NCI-H2029 (cell line): Measurements from ENCODE around the gene TP53BP2.
"Not testable (repeated sequence)": the region's sequence is repeated elsewhere in the genome, so short reads cannot be mapped to it uniquely, and the experiment has no call there.

ENCODE experiments used
- DNase-seq: peaks from one replicate; lab custom pipeline; 2025; lab: John Stamatoyannopoulos, UW

Gene TP53BP2

GRCh38 chr1:223852337-223852736 is 6.6 kb upstream of the TP53BP2 start:
- no peak for DNase-seq

DNA sequence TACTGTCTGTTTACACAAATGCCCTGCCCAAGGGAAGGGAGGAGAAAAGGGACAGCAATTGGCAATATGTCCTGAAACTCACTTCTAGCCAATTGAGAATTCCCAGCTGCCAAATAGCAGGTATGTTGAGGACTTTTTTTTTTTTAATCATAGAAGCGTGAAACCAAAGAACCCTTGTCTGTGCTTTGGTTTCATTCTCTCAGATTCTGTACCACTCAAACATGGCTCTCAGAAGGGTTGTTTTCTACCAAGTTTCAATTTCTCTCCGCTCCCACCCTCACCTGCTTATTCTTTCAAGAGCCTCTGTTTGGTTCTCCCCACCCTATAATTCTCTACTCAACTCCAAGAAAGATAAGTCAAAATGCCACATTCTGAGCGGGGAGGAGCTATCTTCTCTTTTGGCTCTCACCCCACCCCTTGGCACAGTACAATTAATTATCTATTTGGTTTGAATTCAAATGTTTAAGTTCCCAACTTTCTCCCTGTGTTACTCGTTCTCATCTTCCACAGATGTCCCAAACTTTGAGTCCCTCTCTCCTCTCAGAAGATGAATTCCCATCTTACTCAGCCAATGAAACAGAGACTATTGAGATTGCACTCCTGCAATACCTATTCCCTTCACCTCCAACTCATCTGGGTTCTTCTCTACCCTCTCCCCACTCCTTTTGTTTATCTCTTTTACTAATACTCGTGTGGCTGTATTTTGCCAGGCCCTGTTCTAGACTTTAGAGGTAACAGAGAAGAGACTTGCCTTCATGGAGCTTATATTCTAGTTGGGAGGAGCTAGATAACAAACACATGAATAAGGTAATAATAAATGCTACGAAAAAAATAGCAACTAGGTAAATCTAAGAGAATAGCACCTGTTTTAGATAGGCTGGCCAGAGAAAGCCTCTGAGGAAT is 3.9 kb upstream of the TP53BP2 start:
- peak; percentile 54 for DNase-seq

- DNase-seq = no peak
Observed at GRCh38 chr1:223848536-223848935, 2.8 kb upstream of the TP53BP2 start.

DNA sequence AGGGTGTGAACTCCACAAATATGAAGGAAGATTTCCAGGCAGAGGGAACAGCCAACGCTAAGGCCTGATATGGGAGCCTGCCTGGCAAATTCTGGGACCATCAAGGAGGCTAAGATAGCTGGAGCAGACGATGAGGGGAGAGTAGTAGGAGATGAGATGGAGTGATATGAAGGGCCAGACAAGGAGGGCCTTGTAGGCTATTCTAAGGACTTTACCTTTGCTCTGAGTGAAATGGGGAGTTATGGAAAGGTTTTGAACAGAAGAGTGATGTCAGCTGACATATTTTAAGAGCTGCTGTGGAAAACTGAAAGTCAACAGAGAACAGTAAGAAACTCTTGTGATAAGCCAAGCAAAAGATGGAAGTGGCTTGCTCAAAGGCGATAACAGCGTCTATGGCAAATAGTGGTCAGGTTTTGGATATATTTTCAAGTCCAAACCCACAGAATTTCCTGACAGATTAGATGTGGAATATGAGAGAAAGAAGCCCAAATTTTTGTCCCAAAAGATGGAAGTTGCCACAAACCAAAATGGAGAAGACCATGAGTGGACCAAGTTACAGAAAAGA is 2.1 kb upstream of the TP53BP2 start:
- DNase-seq = no peak

- DNase-seq = no peak
Observed at GRCh38 chr1:223845037-223845809, 524 bp downstream of the TP53BP2 start.

DNA sequence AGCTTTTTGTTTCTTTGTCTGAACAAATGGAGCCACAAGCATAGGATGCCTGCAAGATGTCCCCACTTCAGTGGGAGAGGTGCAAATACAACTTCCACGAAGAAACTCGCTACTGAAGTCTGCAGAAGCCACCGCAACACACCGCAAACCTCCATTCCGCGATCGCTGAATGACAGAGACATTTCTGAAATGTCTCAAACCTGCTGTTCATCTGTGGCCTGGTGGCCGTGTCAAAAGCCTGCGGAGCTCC is 1.0 kb downstream of the TP53BP2 start:
- no peak for DNase-seq

- no peak for DNase-seq
Observed at GRCh38 chr1:223843934-223844786, 1.6 kb downstream of the TP53BP2 start.

DNA sequence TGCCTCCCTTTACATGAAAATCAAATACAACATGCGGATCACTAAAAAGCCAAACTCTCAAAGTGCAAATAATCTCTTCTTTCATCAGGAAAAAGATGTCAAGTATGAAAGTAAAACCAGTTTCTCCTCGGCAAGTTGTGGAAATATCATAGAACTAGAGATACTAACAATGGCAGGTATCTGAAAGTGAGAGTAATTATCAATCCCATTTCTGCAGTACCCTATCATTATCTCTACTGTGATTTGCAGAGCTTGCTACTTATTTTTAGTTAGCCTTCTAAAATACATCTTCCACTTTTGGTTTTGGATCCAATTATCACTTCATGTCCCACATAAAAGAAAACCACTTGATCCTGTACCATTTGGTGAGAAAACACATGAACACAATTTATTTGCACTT is 3.0 kb downstream of the TP53BP2 start:
- DNase-seq = no peak

DNA sequence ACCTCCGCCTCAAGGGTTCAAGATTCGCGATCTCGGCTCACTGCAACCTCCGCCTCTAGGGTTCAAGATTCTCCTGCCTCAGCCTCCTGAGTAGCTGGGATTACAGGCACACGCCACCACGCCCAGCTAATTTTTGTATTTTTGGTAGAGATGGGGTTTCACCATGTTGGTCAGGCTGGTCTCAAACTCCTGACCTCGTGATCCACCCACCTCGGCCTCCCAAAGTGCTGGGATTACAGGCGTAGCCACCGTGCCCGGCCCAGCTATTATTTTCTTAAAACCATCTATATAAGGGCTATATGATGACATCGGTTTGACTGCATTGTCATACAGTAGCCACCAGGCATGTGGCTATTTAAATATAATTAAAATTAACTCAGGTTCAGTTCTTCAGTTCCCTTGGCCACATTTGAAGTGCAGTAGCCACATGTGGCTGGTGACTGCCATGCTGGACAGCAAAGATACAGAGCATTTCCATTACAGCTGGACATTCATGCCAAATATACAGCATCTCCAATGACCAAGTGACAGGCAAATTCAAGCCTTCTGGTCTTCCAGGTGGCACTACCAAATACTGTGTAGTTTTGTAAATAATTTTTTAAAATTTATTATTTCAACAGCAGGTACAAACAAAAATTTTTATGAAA is 3.6 kb downstream of the TP53BP2 start:
- not testable (repeated sequence) for DNase-seq

GRCh38 chr1:223840254-223840653 is 5.5 kb downstream of the TP53BP2 start:
- DNase-seq = no peak

DNA sequence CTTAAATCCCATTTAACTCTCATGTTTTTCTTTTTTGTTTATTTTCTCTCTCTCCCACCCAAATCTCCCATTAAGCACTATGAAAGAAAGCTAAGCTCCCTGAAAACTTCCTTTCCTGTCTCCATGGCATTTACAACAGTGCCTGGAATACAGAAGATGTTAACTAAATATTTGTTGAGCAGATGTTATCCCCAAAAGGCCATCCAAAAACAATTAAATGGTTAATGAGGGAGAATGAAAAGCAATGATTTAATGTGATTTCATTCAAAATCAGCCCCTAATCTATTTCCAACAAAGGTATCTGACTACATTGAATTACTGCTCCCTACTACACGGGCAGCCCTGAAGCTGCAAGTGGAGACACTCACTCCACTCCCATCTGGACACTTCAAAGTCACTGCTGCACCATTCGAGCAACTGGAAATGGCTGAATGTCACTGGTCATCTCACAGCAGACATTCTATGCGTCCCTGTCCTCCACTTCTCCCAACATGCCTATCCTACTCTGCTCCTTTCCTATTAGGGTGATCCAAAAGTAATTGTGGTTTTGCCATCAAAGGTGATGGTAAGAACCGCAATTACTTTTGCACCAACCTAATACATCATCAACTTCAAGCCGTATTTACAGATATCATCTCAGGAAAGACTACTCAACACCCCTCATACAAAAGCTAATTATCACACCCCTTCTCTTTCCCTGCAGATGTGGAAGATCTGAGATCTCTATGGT is 7.5 kb downstream of the TP53BP2 start:
- no peak for DNase-seq

DNA sequence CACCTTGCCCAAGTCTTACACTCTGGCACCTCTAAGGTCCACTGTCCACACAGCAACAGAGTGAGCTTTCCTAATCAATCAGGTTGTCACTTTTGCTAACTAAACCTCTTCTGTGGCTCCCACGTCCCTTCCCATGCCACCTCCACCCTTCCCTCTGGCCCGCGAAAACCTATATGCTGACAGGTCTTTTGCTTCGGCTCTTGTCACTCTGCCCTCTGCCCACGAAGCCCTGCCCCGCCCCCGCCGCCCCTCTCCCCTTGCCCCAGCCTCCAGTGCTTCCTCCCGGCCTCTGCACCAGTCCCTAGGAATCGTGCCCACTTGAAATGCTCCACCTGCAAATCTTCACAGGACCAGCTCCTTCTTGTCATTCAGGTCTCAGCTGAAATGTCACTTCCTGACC is 8.1 kb downstream of the TP53BP2 start:
- no peak for DNase-seq

DNA sequence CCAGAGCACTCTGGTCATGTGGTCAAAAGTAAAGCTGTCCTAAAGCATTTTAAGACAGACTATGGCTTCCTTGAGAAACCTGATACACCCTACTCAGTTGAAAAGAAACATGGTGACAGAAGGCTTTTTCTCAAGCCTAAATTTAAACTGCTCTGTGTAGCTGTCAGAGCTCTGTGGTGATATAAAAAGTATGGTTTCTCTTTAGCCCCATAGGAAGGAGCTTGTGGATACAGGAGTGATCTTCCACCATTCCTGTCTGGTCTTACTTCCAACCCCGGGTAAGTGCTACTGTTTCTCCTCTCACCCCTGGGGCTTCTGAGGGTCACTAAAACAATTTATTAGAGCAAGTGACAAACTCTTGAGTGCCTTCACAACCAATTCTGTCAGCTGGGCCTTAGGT is 8.5 kb downstream of the TP53BP2 start:
- DNase-seq = no peak

GRCh38 chr1:223836586-223836985 is 9.2 kb downstream of the TP53BP2 start:
- DNase-seq = no peak

- DNase-seq = no peak
Observed at GRCh38 chr1:223835754-223836153, 10.0 kb downstream of the TP53BP2 start.

- no peak for DNase-seq
Observed at GRCh38 chr1:223834660-223835263, 11.0 kb downstream of the TP53BP2 start.

DNA sequence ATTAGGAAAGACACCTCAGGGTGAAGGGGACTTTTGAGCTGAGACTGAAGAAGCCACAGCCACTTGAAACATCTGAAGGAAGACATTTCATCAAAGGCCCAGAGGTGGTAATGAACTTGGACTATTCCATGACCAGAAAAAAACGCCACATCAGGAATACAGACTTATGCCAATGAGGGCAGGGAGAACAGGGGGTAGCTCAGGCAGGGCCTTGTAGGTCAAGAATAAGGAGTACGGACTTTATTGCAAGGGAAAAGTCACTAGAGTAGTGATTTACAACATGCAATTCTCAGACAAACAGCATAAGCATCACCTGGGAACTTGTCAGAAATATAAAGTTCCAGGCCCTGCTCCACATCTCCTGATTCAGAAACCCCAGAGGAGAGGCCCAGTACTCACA is 11.8 kb downstream of the TP53BP2 start:
- DNase-seq = no peak

- DNase-seq = no peak
Observed at GRCh38 chr1:223832637-223832943, 13.2 kb downstream of the TP53BP2 start.

GRCh38 chr1:223831755-223832636 is 13.8 kb downstream of the TP53BP2 start:
- no peak for DNase-seq

- DNase-seq = no peak
Observed at GRCh38 chr1:223829678-223830077, 16.1 kb downstream of the TP53BP2 start.
